Naive thymus-derived CD4-positive, alpha-beta T cell (primary cell): ENCODE data around the gene TNFSF8. TPM values are rescaled to one million over a fixed set of nuclear protein-coding genes. Genes with fewer than 3 reads are reported as not detected.

ENCODE experiments used
- ATAC-seq: fragments of 150-1000 bp; cut with Tn5 transposase; 2 replicates; pipeline ENCODE4 v1.10.0; 2021; ENCODE audit warnings: mild to moderate bottlenecking, moderate library complexity
- CTCF ChIA-PET: fragments of 350-600 bp; sonication (Branson Sonifier 250); formaldehyde crosslinking; loops from one replicate; lab custom pipeline; 2021; ENCODE audit warnings: antibody characterized with exemption; lab: Charles Lee
- POLR2A ChIA-PET: fragments of 350-600 bp; sonication (Branson Sonifier 250); formaldehyde crosslinking; loops from one replicate; lab custom pipeline; 2021; ENCODE audit warnings: antibody characterized with exemption, inconsistent platforms; lab: Charles Lee
- DNase-seq, 9 donors: peaks; one replicate each; pipeline versions ENCODE4 v3.0.0 to v3.0.0-alpha.2; 2020 to 2022; ENCODE audit warnings: mixed read lengths in 1 of 9
- H3K27ac ChIP-seq: one replicate; pipeline ENCODE4 v1.7.0; 2013; ENCODE audit warnings: mild to moderate bottlenecking, low read depth, low read length, moderate library complexity
- H3K27me3 ChIP-seq, 2 donors: one replicate each; pipeline ENCODE4 v1.7.0; 2013; ENCODE audit warnings: low read length in 2 of 2, mild to moderate bottlenecking in 2 of 2, moderate library complexity in 2 of 2; ENCODE audit not compliant: control insufficient read depth in 2 of 2, insufficient read depth in 2 of 2
- H3K36me3 ChIP-seq, 3 experiments: 1 replicate in 2 of 3; 2 replicates in 1 of 3; pipeline ENCODE4 v1.7.0; 2013; ENCODE audit warnings: low read length in 3 of 3, mild to moderate bottlenecking in 3 of 3, moderate library complexity in 1 of 3; ENCODE audit not compliant: insufficient read depth in 3 of 3, control insufficient read depth in 2 of 3
- H3K4me1 ChIP-seq, 2 donors: one replicate each; pipeline ENCODE4 v1.7.0; 2013; ENCODE audit warnings: low read length in 2 of 2, mild to moderate bottlenecking in 2 of 2, moderate library complexity in 1 of 2; ENCODE audit not compliant: control insufficient read depth in 2 of 2, insufficient read depth in 2 of 2
- H3K4me3 ChIP-seq: 2 replicates; pipeline ENCODE4 v1.7.0; 2013; ENCODE audit warnings: mild to moderate bottlenecking, low read length
- H3K9me3 ChIP-seq, 3 experiments: 1 replicate in 2 of 3; 2 replicates in 1 of 3; pipeline ENCODE4 v1.7.0; 2013; ENCODE audit warnings: low read length in 3 of 3; ENCODE audit not compliant: control insufficient read depth in 2 of 3
- H3K27ac Mint-ChIP-seq, 9 donors: one replicate each; pipeline ENCODE4 v1.8.0; 2020 to 2022; ENCODE audit warnings: mixed read lengths in 9 of 9, mild to moderate bottlenecking in 8 of 9, moderate library complexity in 5 of 9, inconsistent platforms in 2 of 9
- H3K27me3 Mint-ChIP-seq, 5 donors: one replicate each; pipeline ENCODE4 v1.8.0; 2021 to 2022; ENCODE audit warnings: mixed read lengths in 5 of 5, mild to moderate bottlenecking in 1 of 5
- H3K36me3 Mint-ChIP-seq, 5 donors: one replicate each; pipeline ENCODE4 v1.8.0; 2020 to 2022; ENCODE audit warnings: mixed read lengths in 5 of 5, mild to moderate bottlenecking in 3 of 5, inconsistent platforms in 1 of 5
- H3K4me1 Mint-ChIP-seq, 7 donors: one replicate each; pipeline ENCODE4 v1.8.0; 2020 to 2022; ENCODE audit warnings: mixed read lengths in 7 of 7, mild to moderate bottlenecking in 3 of 7, inconsistent platforms in 1 of 7
- H3K4me3 Mint-ChIP-seq, 10 donors: one replicate each; pipeline ENCODE4 v1.8.0; 2020 to 2022; ENCODE audit warnings: mild to moderate bottlenecking in 10 of 10, mixed read lengths in 10 of 10, moderate library complexity in 6 of 10, inconsistent platforms in 2 of 10
- H3K9me3 Mint-ChIP-seq, 11 donors: one replicate each; pipeline ENCODE4 v1.8.0; 2020 to 2022; ENCODE audit warnings: mixed read lengths in 11 of 11, mild to moderate bottlenecking in 4 of 11, inconsistent platforms in 1 of 11, moderate library complexity in 1 of 11
- intact Hi-C, 2 donors: fragments of 100-400 bp; cut with micrococcal nuclease; formaldehyde crosslinking; loops; one replicate each; pipeline ENCODE4 v1.15.1; 2023
- polyA plus RNA-seq, 2 donors: library from polyadenylated mRNA; unstranded; fragments of 300-500 nt; fragmentation: Illumina TruSeq; gene quantifications; one replicate each; pipeline ENCODE4 v1.2.3, GENCODE V29; 2021
- total RNA-seq, 6 experiments: library from RNA in 5 of 6; stranded (reverse) in 5 of 6; gene quantifications; 1 replicate in 5 of 6; 2 replicates in 1 of 6; pipeline ENCODE4 v1.2.3 and lab custom pipeline; 2021 to 2026

The TNFSF8 gene
- total and polyA plus RNA-seq, 7 experiments from 2014 or later, result 19.3 to 129 (median 35.4) TPM

- Mint-ChIP-seq H3K4me1 (peaks cover 24 to 53% (median 42%) of the 10 kb centered on the region in 7 donors), H3K36me3 (peaks cover 0 to 40% (median 3%) of the 10 kb centered on the region in 5 donors), H3K4me3 (peak overlapping the region; percentile 78 to 100 (median 99)), H3K9me3 (peaks cover 0 to 5% (median 0%) of the 10 kb centered on the region in 11 donors), H3K27ac (peak overlapping the region; percentile 93 to 100 (median 99)), H3K27me3 (peaks cover 0 to 4% (median 0%) of the 10 kb centered on the region in 5 donors)
- ATAC-seq (no peak), DNase-seq (no peak)
- Histone ChIP-seq H3K27me3 (no peaks in the 10 kb centered on the region), H3K9me3 (no peaks in the 10 kb centered on the region), H3K4me3 (no peak overlapping the region), H3K4me1 (peaks cover 15 to 17% of the 10 kb centered on the region in 2 donors), H3K36me3 (no peaks in the 10 kb centered on the region), H3K27ac (peak overlapping the region; percentile 79)
- intact Hi-C loops, result loop anchor here (2.0 to 10.0 kb wide), 3 partner anchors 344 to 547 kb away; partner anchors contain the start of gene ATP6V1G1 (in 2 of the 2)
- ChIA-PET POLR2A (interaction anchor here (6.0 kb wide), 1 partner anchor 8 kb away, joined by 48 read pairs; no protein-coding TSS in a partner anchor), CTCF (interaction anchor here (0.6 to 1.0 kb wide), 3 partner anchors 83 to 193 kb away, joined by 3 to 4 read pairs (median 3); no protein-coding TSS in a partner anchor)
Observed at GRCh38 chr9:114931407-114931806, 1.0 kb upstream of the TNFSF8 start.

- H3K4me1 ChIP-seq, result peaks cover 31 to 36% of the 10 kb centered on the region in 2 donors
- ChIA-PET POLR2A (interaction anchor here (0.6 to 6.0 kb wide), 19 partner anchors 9 to 566 kb away, joined by 3 to 48 read pairs (median 5); partner anchors contain the start of gene ATP6V1G1), CTCF (interaction anchor here (0.7 to 2.7 kb wide), 12 partner anchors 8 to 523 kb away, joined by 3 to 18 read pairs (median 5); no protein-coding TSS in a partner anchor)
- Mint-ChIP-seq H3K36me3 (peaks cover 0 to 60% (median 12%) of the 10 kb centered on the region in 5 donors), H3K4me3 (peak overlapping the region; percentile 78 to 100 (median 93)), H3K9me3 (peaks cover 0 to 5% (median 0%) of the 10 kb centered on the region in 11 donors), H3K4me1 (peaks cover 40 to 72% (median 61%) of the 10 kb centered on the region in 7 donors), H3K27me3 (peaks cover 0 to 4% (median 0%) of the 10 kb centered on the region in 5 donors), H3K27ac (peak overlapping the region; percentile 93 to 99 (median 98))
- no peaks in the 10 kb centered on the region for H3K27me3 ChIP-seq
- DNase-seq (peak in 7 of 9 donors; percentile 61 to 86 (median 74)), ATAC-seq (peak; percentile 70)
- no peaks in the 10 kb centered on the region for H3K36me3 ChIP-seq
- H3K27ac ChIP-seq, result peak overlapping the region; percentile 79
- no peaks in the 10 kb centered on the region for H3K9me3 ChIP-seq
- intact Hi-C loops, result loop anchor here (1.0 to 5.0 kb wide), 9 partner anchors 18 to 531 kb away; partner anchors contain the start of genes TMEM268 (in 1 of the 2) and WHRN (in 1 of the 2)
- peak overlapping the region; percentile 81 for H3K4me3 ChIP-seq
Observed at GRCh38 chr9:114929201-114929600, 1.2 kb downstream of the TNFSF8 start.

- peak overlapping the region; percentile 78 to 100 (median 93) for H3K4me3 Mint-ChIP-seq
- Histone ChIP-seq H3K4me1 (peaks cover 31 to 41% of the 10 kb centered on the region in 2 donors), H3K4me3 (peak overlapping the region; percentile 81), H3K27ac (peak overlapping the region; percentile 79), H3K27me3 (no peaks in the 10 kb centered on the region), H3K9me3 (no peaks in the 10 kb centered on the region), H3K36me3 (no peaks in the 10 kb centered on the region)
- intact Hi-C loops, result loop anchor here (1.0 to 5.0 kb wide), 10 partner anchors 8 to 530 kb away; partner anchors contain the start of genes TMEM268 (in 1 of the 2) and WHRN (in 1 of the 2)
- DNase-seq (no peak), ATAC-seq (no peak)
- peak overlapping the region; percentile 93 to 99 (median 98) for H3K27ac Mint-ChIP-seq
- ChIA-PET CTCF (interaction anchor here (1.0 to 2.7 kb wide), 8 partner anchors 9 to 523 kb away, joined by 3 to 18 read pairs (median 6); no protein-coding TSS in a partner anchor), POLR2A (interaction anchor here (0.6 to 6.0 kb wide), 22 partner anchors 9 to 1552 kb away, joined by 3 to 48 read pairs (median 5); partner anchors contain the start of genes ATP6V1G1 and HDHD3)
- H3K4me1 Mint-ChIP-seq, result peaks cover 42 to 76% (median 66%) of the 10 kb centered on the region in 7 donors
- peaks cover 0 to 4% (median 0%) of the 10 kb centered on the region in 5 donors for H3K27me3 Mint-ChIP-seq
- peaks cover 0 to 61% (median 12%) of the 10 kb centered on the region in 5 donors for H3K36me3 Mint-ChIP-seq
- H3K9me3 Mint-ChIP-seq, result peaks cover 0 to 5% (median 0%) of the 10 kb centered on the region in 11 donors
Observed at GRCh38 chr9:114928671-114929070, 1.7 kb downstream of the TNFSF8 start.

- H3K9me3 Mint-ChIP-seq, result peaks cover 0 to 5% (median 0%) of the 10 kb centered on the region in 11 donors
- peak overlapping the region; percentile 81 for H3K4me3 ChIP-seq
- H3K4me1 Mint-ChIP-seq, result peaks cover 42 to 79% (median 68%) of the 10 kb centered on the region in 7 donors
- intact Hi-C loops, result loop anchor here (1.0 to 5.0 kb wide), 7 partner anchors 8 to 421 kb away; partner anchors contain the start of genes TMEM268 (in 1 of the 2) and WHRN (in 1 of the 2)
- no peak for ATAC-seq
- H3K27ac ChIP-seq, result peak overlapping the region; percentile 79
- peak in 1 of 9 donors; percentile 33 for DNase-seq
- H3K27me3 Mint-ChIP-seq, result peaks cover 0 to 4% (median 0%) of the 10 kb centered on the region in 5 donors
- ChIA-PET CTCF (interaction anchor here (1.3 to 2.7 kb wide), 6 partner anchors 8 to 190 kb away, joined by 3 to 18 read pairs (median 6); no protein-coding TSS in a partner anchor), POLR2A (interaction anchor here (0.6 to 6.0 kb wide), 17 partner anchors 8 to 1551 kb away, joined by 3 to 48 read pairs (median 5); partner anchors contain the start of gene HDHD3)
- H3K4me3 Mint-ChIP-seq, result peak overlapping the region; percentile 78 to 100 (median 93)
- peaks cover 32 to 44% of the 10 kb centered on the region in 2 donors for H3K4me1 ChIP-seq
- no peaks in the 10 kb centered on the region for H3K27me3 ChIP-seq
- H3K36me3 Mint-ChIP-seq, result peaks cover 0 to 65% (median 12%) of the 10 kb centered on the region in 5 donors
- peak overlapping the region; percentile 93 to 99 (median 98) for H3K27ac Mint-ChIP-seq
- H3K36me3 ChIP-seq, result no peaks in the 10 kb centered on the region
- H3K9me3 ChIP-seq, result no peaks in the 10 kb centered on the region
Observed at GRCh38 chr9:114928136-114928535, 2.3 kb downstream of the TNFSF8 start.

- Histone ChIP-seq H3K27ac (no peak overlapping the region), H3K4me1 (peaks cover 53 to 55% of the 10 kb centered on the region in 2 donors), H3K27me3 (no peaks in the 10 kb centered on the region), H3K4me3 (peak overlapping the region; percentile 15), H3K9me3 (no peaks in the 10 kb centered on the region), H3K36me3 (no peaks in the 10 kb centered on the region)
- ChIA-PET CTCF (interaction anchor here (1.0 kb wide), 1 partner anchor 188 kb away, joined by 5 read pairs; no protein-coding TSS in a partner anchor), POLR2A (interaction anchor here (1.4 kb wide), 1 partner anchor 11 kb away, joined by 4 read pairs; no protein-coding TSS in a partner anchor)
- ATAC-seq (no peak), DNase-seq (no peak)
- Mint-ChIP-seq H3K27me3 (peaks cover 0 to 4% (median 0%) of the 10 kb centered on the region in 5 donors), H3K9me3 (peaks cover 0 to 5% (median 0%) of the 10 kb centered on the region in 11 donors), H3K4me1 (peaks cover 57 to 82% (median 72%) of the 10 kb centered on the region in 7 donors), H3K4me3 (peak overlapping the region; percentile 50 to 100 (median 67)), H3K36me3 (peaks cover 0 to 82% (median 26%) of the 10 kb centered on the region in 5 donors), H3K27ac (peak overlapping the region in 4 of 9 donors; percentile 25 to 98 (median 26))
- intact Hi-C loops, result loop anchor here in 1 of 2 donors (5.0 kb wide), 2 partner anchors 313 to 418 kb away; partner anchors contain the start of genes TMEM268 and WHRN
Observed at GRCh38 chr9:114925672-114926071, 4.7 kb downstream of the TNFSF8 start.

GRCh38 chr9:114925039-114925438, 5.4 kb downstream of the TNFSF8 start:
- H3K27ac ChIP-seq, result no peak overlapping the region
- peaks cover 0 to 80% (median 29%) of the 10 kb centered on the region in 5 donors for H3K36me3 Mint-ChIP-seq
- no peaks in the 10 kb centered on the region for H3K9me3 ChIP-seq
- H3K36me3 ChIP-seq, result no peaks in the 10 kb centered on the region
- no peak overlapping the region for H3K4me3 ChIP-seq
- H3K27ac Mint-ChIP-seq, result peak overlapping the region in 4 of 9 donors; percentile 19 to 70 (median 52)
- DNase-seq (no peak), ATAC-seq (no peak)
- intact Hi-C loops, result loop anchor here in 1 of 2 donors (5.0 kb wide), 2 partner anchors 313 to 418 kb away; partner anchors contain the start of genes TMEM268 and WHRN
- no peaks in the 10 kb centered on the region for H3K27me3 Mint-ChIP-seq
- H3K4me1 Mint-ChIP-seq, result peaks cover 51 to 82% (median 75%) of the 10 kb centered on the region in 7 donors
- ChIA-PET POLR2A (interaction anchor here (1.4 kb wide), 1 partner anchor 10 kb away, joined by 4 read pairs; no protein-coding TSS in a partner anchor), CTCF (interaction anchor here (1.0 kb wide), 1 partner anchor 187 kb away, joined by 5 read pairs; no protein-coding TSS in a partner anchor)
- no peaks in the 10 kb centered on the region for H3K9me3 Mint-ChIP-seq
- peaks cover 53 to 55% of the 10 kb centered on the region in 2 donors for H3K4me1 ChIP-seq
- no peaks in the 10 kb centered on the region for H3K27me3 ChIP-seq
- peak overlapping the region in 9 of 10 donors; percentile 7 to 97 (median 62) for H3K4me3 Mint-ChIP-seq
